Activated CD4-positive, alpha-beta T cell treated with anti-CD3 and anti-CD28 coated beads for 36 hours (primary cell): ENCODE data around the gene ARHGEF28. TPM values are rescaled to one million over a fixed set of nuclear protein-coding genes. Genes with fewer than 3 reads are reported as not detected.

Experiments
- ATAC-seq: fragments of 200-7000 bp; cut with Tn5 transposase; one replicate; pipeline ENCODE4 v1.10.0; 2021; ENCODE audit warnings: mild to moderate bottlenecking, moderate library complexity
- CTCF ChIA-PET: fragments of 350-600 bp; sonication (Branson Sonifier 250); formaldehyde crosslinking; loops from one replicate; lab custom pipeline; 2021; ENCODE audit warnings: antibody characterized with exemption; lab: Charles Lee
- POLR2A ChIA-PET: fragments of 350-600 bp; sonication (Branson Sonifier 250); formaldehyde crosslinking; loops from one replicate; lab custom pipeline; 2021; ENCODE audit warnings: antibody characterized with exemption, inconsistent platforms; lab: Charles Lee
- DNase-seq: peaks from one replicate; pipeline ENCODE4 v3.0.0-alpha.2; 2020
- H3K27ac Mint-ChIP-seq: one replicate; pipeline ENCODE4 v1.8.0; 2021; ENCODE audit warnings: mixed read lengths
- H3K27me3 Mint-ChIP-seq: one replicate; pipeline ENCODE4 v1.8.0; 2021; ENCODE audit warnings: mixed read lengths
- H3K36me3 Mint-ChIP-seq: one replicate; pipeline ENCODE4 v1.8.0; 2021; ENCODE audit warnings: low read depth, mixed read lengths
- H3K4me1 Mint-ChIP-seq: one replicate; pipeline ENCODE4 v1.8.0; 2021; ENCODE audit warnings: mixed read lengths
- H3K4me3 Mint-ChIP-seq: one replicate; pipeline ENCODE4 v1.8.0; 2021; ENCODE audit warnings: mild to moderate bottlenecking, moderate library complexity, mixed read lengths
- H3K9me3 Mint-ChIP-seq: one replicate; pipeline ENCODE4 v1.8.0; 2021; ENCODE audit warnings: low read depth, mixed read lengths
- intact Hi-C, 2 experiments: fragments of 100-400 bp; cut with DNase I in 1 of 2; cut with micrococcal nuclease in 1 of 2; formaldehyde crosslinking; loops; one replicate each; pipeline versions ENCODE4 v1.14.2 to v1.15.1; 2022 to 2024; cut with DNase I, micrococcal nuclease
- total RNA-seq, 2 experiments: library from RNA; stranded (reverse); gene quantifications; one replicate each; pipeline ENCODE4 v1.2.3, GENCODE V29; 2021

Gene ARHGEF28
- total RNA-seq, 2 experiments from 2014 or later, result 0.02 to 0.18 TPM

GRCh38 chr5:73640861-73641320 is 14.9 kb downstream of the ARHGEF28 start:
- Mint-ChIP-seq H3K4me3 (no peak overlapping the region), H3K4me1 (no peaks in the 10 kb centered on the region), H3K9me3 (no peaks in the 10 kb centered on the region), H3K27me3 (peaks cover 11% of the 10 kb centered on the region), H3K36me3 (no peaks in the 10 kb centered on the region), H3K27ac (no peak overlapping the region)
- DNase-seq (no peak), ATAC-seq (no peak)
- CTCF ChIA-PET, result interaction anchor here (0.6 to 1.0 kb wide), 6 partner anchors 10 to 343 kb away, joined by 3 to 5 read pairs (median 3); no protein-coding TSS in a partner anchor
- POLR2A ChIA-PET, result no interaction called here
- intact Hi-C loops, result no loop called here

- H3K36me3 Mint-ChIP-seq, result no peaks in the 10 kb centered on the region
- ChIA-PET POLR2A (no interaction called here), CTCF (no interaction called here)
- ATAC-seq, result no peak
- H3K9me3 Mint-ChIP-seq, result no peaks in the 10 kb centered on the region
- DNase-seq, result no peak
- no peaks in the 10 kb centered on the region for H3K4me1 Mint-ChIP-seq
- no peak overlapping the region for H3K4me3 Mint-ChIP-seq
- intact Hi-C loops, result no loop called here
- peaks cover 12% of the 10 kb centered on the region for H3K27me3 Mint-ChIP-seq
- H3K27ac Mint-ChIP-seq, result no peak overlapping the region
Observed at GRCh38 chr5:73641811-73642210, 15.8 kb downstream of the ARHGEF28 start.

GRCh38 chr5:73642344-73642743 is 16.3 kb downstream of the ARHGEF28 start:
- CTCF ChIA-PET, result interaction anchor here (0.7 kb wide), 1 partner anchor 63 kb away, joined by 3 read pairs; no protein-coding TSS in a partner anchor
- Mint-ChIP-seq H3K27me3 (peaks cover 11% of the 10 kb centered on the region), H3K9me3 (no peaks in the 10 kb centered on the region), H3K36me3 (no peaks in the 10 kb centered on the region), H3K4me3 (no peak overlapping the region), H3K4me1 (no peaks in the 10 kb centered on the region), H3K27ac (no peak overlapping the region)
- POLR2A ChIA-PET, result no interaction called here
- intact Hi-C loops, result no loop called here
- DNase-seq (no peak), ATAC-seq (no peak)

GRCh38 chr5:73644385-73644963 is 18.5 kb downstream of the ARHGEF28 start:
- Mint-ChIP-seq H3K27me3 (peaks cover 9% of the 10 kb centered on the region), H3K4me3 (no peak overlapping the region), H3K36me3 (no peaks in the 10 kb centered on the region), H3K9me3 (no peaks in the 10 kb centered on the region), H3K4me1 (no peaks in the 10 kb centered on the region), H3K27ac (no peak overlapping the region)
- intact Hi-C loops, result no loop called here
- ChIA-PET POLR2A (no interaction called here), CTCF (interaction anchor here (0.6 kb wide), 1 partner anchor 11 kb away, joined by 4 read pairs; no protein-coding TSS in a partner anchor)
- no peak for ATAC-seq
- DNase-seq, result no peak

GRCh38 chr5:73647721-73648120 is 21.7 kb downstream of the ARHGEF28 start:
- H3K27me3 Mint-ChIP-seq, result peaks cover 13% of the 10 kb centered on the region
- intact Hi-C loops, result no loop called here
- H3K4me3 Mint-ChIP-seq, result no peak overlapping the region
- ChIA-PET CTCF (no interaction called here), POLR2A (no interaction called here)
- no peak for DNase-seq
- H3K9me3 Mint-ChIP-seq, result no peaks in the 10 kb centered on the region
- H3K36me3 Mint-ChIP-seq, result no peaks in the 10 kb centered on the region
- H3K4me1 Mint-ChIP-seq, result no peaks in the 10 kb centered on the region
- no peak for ATAC-seq
- no peak overlapping the region for H3K27ac Mint-ChIP-seq

GRCh38 chr5:73648515-73648914 is 22.5 kb downstream of the ARHGEF28 start:
- ChIA-PET POLR2A (no interaction called here), CTCF (no interaction called here)
- H3K9me3 Mint-ChIP-seq, result no peaks in the 10 kb centered on the region
- DNase-seq (no peak), ATAC-seq (no peak)
- H3K36me3 Mint-ChIP-seq, result no peaks in the 10 kb centered on the region
- H3K4me1 Mint-ChIP-seq, result no peaks in the 10 kb centered on the region
- intact Hi-C loops, result no loop called here
- H3K27ac Mint-ChIP-seq, result no peak overlapping the region
- H3K4me3 Mint-ChIP-seq, result no peak overlapping the region
- H3K27me3 Mint-ChIP-seq, result peaks cover 13% of the 10 kb centered on the region

GRCh38 chr5:73649926-73650325 is 23.9 kb downstream of the ARHGEF28 start:
- ChIA-PET CTCF (no interaction called here), POLR2A (no interaction called here)

GRCh38 chr5:73652391-73652790 is 26.4 kb downstream of the ARHGEF28 start:
- CTCF ChIA-PET, result interaction anchor here (0.6 to 0.8 kb wide), 2 partner anchors 12 to 17 kb away, joined by 3 to 5 read pairs; no protein-coding TSS in a partner anchor
- ATAC-seq (no peak), DNase-seq (no peak)
- no peaks in the 10 kb centered on the region for H3K9me3 Mint-ChIP-seq
- intact Hi-C loops, result no loop called here
- H3K36me3 Mint-ChIP-seq, result no peaks in the 10 kb centered on the region
- H3K27me3 Mint-ChIP-seq, result peaks cover 11% of the 10 kb centered on the region
- H3K27ac Mint-ChIP-seq, result peak overlapping the region; percentile 4
- no peak overlapping the region for H3K4me3 Mint-ChIP-seq
- no peaks in the 10 kb centered on the region for H3K4me1 Mint-ChIP-seq
- POLR2A ChIA-PET, result no interaction called here

More at GRCh38 chr5:73649926-73650325, 23.9 kb downstream of the ARHGEF28 start:
- no peak overlapping the region for H3K4me3 Mint-ChIP-seq
- no peaks in the 10 kb centered on the region for H3K9me3 Mint-ChIP-seq
- ATAC-seq (no peak), DNase-seq (no peak)
- H3K27me3 Mint-ChIP-seq, result peaks cover 13% of the 10 kb centered on the region
- H3K27ac Mint-ChIP-seq, result no peak overlapping the region
- intact Hi-C loops, result no loop called here
- H3K4me1 Mint-ChIP-seq, result no peaks in the 10 kb centered on the region
- no peaks in the 10 kb centered on the region for H3K36me3 Mint-ChIP-seq

GRCh38 chr5:73654171-73654811 is 28.3 kb downstream of the ARHGEF28 start:
- DNase-seq (no peak), ATAC-seq (peak; percentile 55)
- Mint-ChIP-seq H3K9me3 (no peaks in the 10 kb centered on the region), H3K27ac (no peak overlapping the region), H3K4me3 (no peak overlapping the region), H3K27me3 (peaks cover 8% of the 10 kb centered on the region), H3K4me1 (no peaks in the 10 kb centered on the region), H3K36me3 (no peaks in the 10 kb centered on the region)
- ChIA-PET POLR2A (no interaction called here), CTCF (no interaction called here)
- intact Hi-C loops, result no loop called here

GRCh38 chr5:73654819-73655318 is 28.9 kb downstream of the ARHGEF28 start:
- DNase-seq (no peak), ATAC-seq (no peak)
- H3K4me1 Mint-ChIP-seq, result no peaks in the 10 kb centered on the region
- H3K27me3 Mint-ChIP-seq, result peaks cover 8% of the 10 kb centered on the region
- H3K36me3 Mint-ChIP-seq, result no peaks in the 10 kb centered on the region
- H3K27ac Mint-ChIP-seq, result no peak overlapping the region
- no peak overlapping the region for H3K4me3 Mint-ChIP-seq
- ChIA-PET CTCF (no interaction called here), POLR2A (no interaction called here)
- intact Hi-C loops, result no loop called here
- H3K9me3 Mint-ChIP-seq, result no peaks in the 10 kb centered on the region

- H3K9me3 Mint-ChIP-seq, result no peaks in the 10 kb centered on the region
- CTCF ChIA-PET, result no interaction called here
- intact Hi-C loops, result no loop called here
- H3K36me3 Mint-ChIP-seq, result no peaks in the 10 kb centered on the region
- ATAC-seq, result no peak
- H3K4me3 Mint-ChIP-seq, result no peak overlapping the region
- H3K4me1 Mint-ChIP-seq, result no peaks in the 10 kb centered on the region
- H3K27ac Mint-ChIP-seq, result no peak overlapping the region
- POLR2A ChIA-PET, result no interaction called here
- peaks cover 9% of the 10 kb centered on the region for H3K27me3 Mint-ChIP-seq
- no peak for DNase-seq
Observed at GRCh38 chr5:73655521-73656160, 29.6 kb downstream of the ARHGEF28 start.
